HCT116 (cell line): ENCODE data around the gene BMP4.

Source experiments
- CEBPB ChIP-seq: IDR thresholded peaks from 2 replicates; pipeline ENCODE4 v1.6.1; 2012; ENCODE audit warnings: low read depth
- POLR2A ChIP-seq: IDR thresholded peaks from 2 replicates; pipeline ENCODE4 v1.7.0; 2011; ENCODE audit warnings: borderline replicate concordance; ENCODE audit not compliant: insufficient read depth, insufficient read length; ENCODE audit errors: extremely low read depth
- POLR2AphosphoS5 ChIP-seq: IDR thresholded peaks from 2 replicates; pipeline ENCODE4 v1.6.1; 2011; ENCODE audit warnings: mild to moderate bottlenecking, low read depth, low read length, moderate library complexity
- RAD21 ChIP-seq: IDR thresholded peaks from 2 replicates; pipeline ENCODE4 v1.6.1; 2012; ENCODE audit warnings: low read depth, mild to moderate bottlenecking
- SP1 ChIP-seq: IDR thresholded peaks from 2 replicates; pipeline ENCODE4 v1.6.1; 2012; ENCODE audit warnings: low read depth
- YY1 ChIP-seq: IDR thresholded peaks from 2 replicates; pipeline ENCODE4 v1.6.1; 2011; ENCODE audit warnings: low read length, low read depth, moderate library complexity, mild to moderate bottlenecking; ENCODE audit not compliant: insufficient replicate concordance; ENCODE audit errors: extremely low read depth
- TF ChIP-seq, protein P1 (sequence below): IDR thresholded peaks from 2 replicates; pipeline ENCODE4 v1.6.1; 2012; ENCODE audit warnings: low read depth
- TF ChIP-seq, protein P2 (sequence below), 3 experiments: fragments of 200-600 bp in 1 of 3; sonication (generic) in 1 of 3; IDR thresholded peaks in 2 of 3; conservative IDR thresholded peaks in 1 of 3; 2 replicates each; pipeline ENCODE4 v1.5.1; 2012 to 2017; ENCODE audit warnings: low read depth in 2 of 3, low read length in 2 of 3, antibody characterized with exemption in 1 of 3, borderline replicate concordance in 1 of 3, control low read depth in 1 of 3, mild to moderate bottlenecking in 1 of 3, mixed read lengths in 1 of 3, mixed run types in 1 of 3, moderate library complexity in 1 of 3; ENCODE audit not compliant: insufficient read depth in 1 of 3

DNA sequence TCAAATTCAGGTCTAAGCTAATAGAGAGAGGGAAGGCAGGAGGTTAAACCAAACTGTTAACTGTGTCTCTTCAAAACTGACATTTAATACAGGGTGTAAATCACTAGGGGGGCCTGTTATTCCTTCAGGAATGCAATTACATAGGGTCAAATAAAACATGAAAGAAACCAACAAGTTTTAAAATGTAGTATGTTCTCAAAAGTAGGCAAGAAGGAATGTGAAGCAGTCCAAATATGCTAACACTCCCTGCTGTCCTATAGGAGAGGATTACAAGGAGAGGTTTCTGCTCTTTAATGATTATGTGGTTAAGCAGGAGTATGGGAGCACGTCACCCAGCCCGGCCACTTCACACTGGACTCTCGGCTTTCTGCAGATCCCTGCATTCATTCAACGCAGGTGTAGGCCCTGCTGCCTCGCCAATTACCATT lies 42.5 kb upstream of the BMP4 start:
- TF ChIP-seq, protein P1, sequence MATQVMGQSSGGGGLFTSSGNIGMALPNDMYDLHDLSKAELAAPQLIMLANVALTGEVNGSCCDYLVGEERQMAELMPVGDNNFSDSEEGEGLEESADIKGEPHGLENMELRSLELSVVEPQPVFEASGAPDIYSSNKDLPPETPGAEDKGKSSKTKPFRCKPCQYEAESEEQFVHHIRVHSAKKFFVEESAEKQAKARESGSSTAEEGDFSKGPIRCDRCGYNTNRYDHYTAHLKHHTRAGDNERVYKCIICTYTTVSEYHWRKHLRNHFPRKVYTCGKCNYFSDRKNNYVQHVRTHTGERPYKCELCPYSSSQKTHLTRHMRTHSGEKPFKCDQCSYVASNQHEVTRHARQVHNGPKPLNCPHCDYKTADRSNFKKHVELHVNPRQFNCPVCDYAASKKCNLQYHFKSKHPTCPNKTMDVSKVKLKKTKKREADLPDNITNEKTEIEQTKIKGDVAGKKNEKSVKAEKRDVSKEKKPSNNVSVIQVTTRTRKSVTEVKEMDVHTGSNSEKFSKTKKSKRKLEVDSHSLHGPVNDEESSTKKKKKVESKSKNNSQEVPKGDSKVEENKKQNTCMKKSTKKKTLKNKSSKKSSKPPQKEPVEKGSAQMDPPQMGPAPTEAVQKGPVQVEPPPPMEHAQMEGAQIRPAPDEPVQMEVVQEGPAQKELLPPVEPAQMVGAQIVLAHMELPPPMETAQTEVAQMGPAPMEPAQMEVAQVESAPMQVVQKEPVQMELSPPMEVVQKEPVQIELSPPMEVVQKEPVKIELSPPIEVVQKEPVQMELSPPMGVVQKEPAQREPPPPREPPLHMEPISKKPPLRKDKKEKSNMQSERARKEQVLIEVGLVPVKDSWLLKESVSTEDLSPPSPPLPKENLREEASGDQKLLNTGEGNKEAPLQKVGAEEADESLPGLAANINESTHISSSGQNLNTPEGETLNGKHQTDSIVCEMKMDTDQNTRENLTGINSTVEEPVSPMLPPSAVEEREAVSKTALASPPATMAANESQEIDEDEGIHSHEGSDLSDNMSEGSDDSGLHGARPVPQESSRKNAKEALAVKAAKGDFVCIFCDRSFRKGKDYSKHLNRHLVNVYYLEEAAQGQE, result no peak
- TF ChIP-seq, protein P2, sequence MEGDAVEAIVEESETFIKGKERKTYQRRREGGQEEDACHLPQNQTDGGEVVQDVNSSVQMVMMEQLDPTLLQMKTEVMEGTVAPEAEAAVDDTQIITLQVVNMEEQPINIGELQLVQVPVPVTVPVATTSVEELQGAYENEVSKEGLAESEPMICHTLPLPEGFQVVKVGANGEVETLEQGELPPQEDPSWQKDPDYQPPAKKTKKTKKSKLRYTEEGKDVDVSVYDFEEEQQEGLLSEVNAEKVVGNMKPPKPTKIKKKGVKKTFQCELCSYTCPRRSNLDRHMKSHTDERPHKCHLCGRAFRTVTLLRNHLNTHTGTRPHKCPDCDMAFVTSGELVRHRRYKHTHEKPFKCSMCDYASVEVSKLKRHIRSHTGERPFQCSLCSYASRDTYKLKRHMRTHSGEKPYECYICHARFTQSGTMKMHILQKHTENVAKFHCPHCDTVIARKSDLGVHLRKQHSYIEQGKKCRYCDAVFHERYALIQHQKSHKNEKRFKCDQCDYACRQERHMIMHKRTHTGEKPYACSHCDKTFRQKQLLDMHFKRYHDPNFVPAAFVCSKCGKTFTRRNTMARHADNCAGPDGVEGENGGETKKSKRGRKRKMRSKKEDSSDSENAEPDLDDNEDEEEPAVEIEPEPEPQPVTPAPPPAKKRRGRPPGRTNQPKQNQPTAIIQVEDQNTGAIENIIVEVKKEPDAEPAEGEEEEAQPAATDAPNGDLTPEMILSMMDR (IDR thresholded peaks at IDR 0.05 in 2 of 3, conservative IDR thresholded peaks at IDR 0.05 in 1 of 3; ENCODE audit: borderline replicate concordance in 1 of 3, insufficient read depth in 1 of 3, low read depth in 2 of 3, low read length in 2 of 3), result no peak
- TF ChIP-seq POLR2AphosphoS5 (no peak), YY1 (no peak), RAD21 (no peak), SP1 (no peak), POLR2A (no peak), CEBPB (no peak)
